Naive B cell (primary cell): Measurements from ENCODE around the gene CBLB. TPM values are rescaled to one million over a fixed set of nuclear protein-coding genes. Genes with fewer than 3 reads are reported as not detected.

Experiments used
- ATAC-seq, 2 donors: fragments of 150-1000 bp; cut with Tn5 transposase; 2 replicates each; pipeline ENCODE4 v1.10.0; 2021; ENCODE audit warnings: low read depth in 2 of 2, mild to moderate bottlenecking in 2 of 2, moderate library complexity in 2 of 2
- DNase-seq: peaks from one replicate; pipeline ENCODE4 v3.0.0; 2022
- H3K27ac Mint-ChIP-seq, 6 donors: one replicate each; pipeline ENCODE4 v1.8.0; 2020 to 2022; ENCODE audit warnings: mild to moderate bottlenecking in 6 of 6, mixed read lengths in 6 of 6, moderate library complexity in 5 of 6, inconsistent platforms in 2 of 6
- H3K27me3 Mint-ChIP-seq, 3 donors: one replicate each; pipeline ENCODE4 v1.8.0; 2021 to 2022; ENCODE audit warnings: mixed read lengths in 3 of 3, mild to moderate bottlenecking in 1 of 3
- H3K36me3 Mint-ChIP-seq, 2 donors: one replicate each; pipeline ENCODE4 v1.8.0; 2020 to 2022; ENCODE audit warnings: mixed read lengths in 2 of 2, inconsistent platforms in 1 of 2, mild to moderate bottlenecking in 1 of 2
- H3K4me1 Mint-ChIP-seq, 3 donors: one replicate each; pipeline ENCODE4 v1.8.0; 2020 to 2022; ENCODE audit warnings: mixed read lengths in 3 of 3, inconsistent platforms in 1 of 3, mild to moderate bottlenecking in 1 of 3, moderate library complexity in 1 of 3
- H3K4me3 Mint-ChIP-seq, 8 donors: one replicate each; pipeline ENCODE4 v1.8.0; 2020 to 2022; ENCODE audit warnings: mild to moderate bottlenecking in 8 of 8, mixed read lengths in 8 of 8, moderate library complexity in 8 of 8, inconsistent platforms in 2 of 8
- H3K9me3 Mint-ChIP-seq, 7 donors: one replicate each; pipeline ENCODE4 v1.8.0; 2020 to 2022; ENCODE audit warnings: mixed read lengths in 7 of 7, mild to moderate bottlenecking in 5 of 7, inconsistent platforms in 2 of 7, moderate library complexity in 1 of 7
- polyA plus RNA-seq, 6 donors: library from polyadenylated mRNA; unstranded; fragments of 300-500 nt; fragmentation: Illumina TruSeq; gene quantifications; one replicate each; pipeline ENCODE4 v1.2.3, GENCODE V29; 2021; ENCODE audit warnings: low read depth in 6 of 6

CBLB gene
- polyA plus RNA-seq, 6 donors from 2014 or later: 20.0 to 33.3 (median 26.7) TPM

DNA sequence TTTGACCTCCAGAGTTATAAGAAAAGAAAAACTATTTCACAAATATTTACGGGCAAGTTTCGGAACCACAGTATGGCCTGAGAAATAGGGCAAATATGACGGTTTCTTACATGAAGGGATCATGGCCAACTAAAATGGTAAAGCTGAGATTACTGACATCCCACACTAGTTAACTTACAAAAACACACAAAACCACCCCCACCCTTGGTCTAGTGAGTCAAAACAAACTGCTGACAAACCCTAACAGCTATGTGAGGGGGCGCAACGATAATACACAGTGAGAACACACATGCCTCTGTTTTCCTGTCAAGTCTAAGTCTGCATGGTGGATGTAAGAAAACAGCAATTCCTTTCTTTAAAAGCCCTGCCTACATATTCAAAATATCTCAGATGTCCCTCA lies 32.3 kb downstream of the CBLB start:
- Mint-ChIP-seq H3K27ac (peak overlapping the region in 3 of 6 donors; percentile 36 to 48 (median 47)), H3K27me3 (peaks cover 0 to 5% (median 0%) of the 10 kb centered on the region in 3 donors), H3K9me3 (peaks cover 0 to 1% (median 0%) of the 10 kb centered on the region in 7 donors), H3K36me3 (peaks cover 12 to 24% of the 10 kb centered on the region in 2 donors), H3K4me1 (peaks cover 52 to 55% (median 53%) of the 10 kb centered on the region in 3 donors), H3K4me3 (peak overlapping the region in 7 of 8 donors; percentile 8 to 77 (median 64))
- DNase-seq: no peak
- no peak for ATAC-seq

DNA sequence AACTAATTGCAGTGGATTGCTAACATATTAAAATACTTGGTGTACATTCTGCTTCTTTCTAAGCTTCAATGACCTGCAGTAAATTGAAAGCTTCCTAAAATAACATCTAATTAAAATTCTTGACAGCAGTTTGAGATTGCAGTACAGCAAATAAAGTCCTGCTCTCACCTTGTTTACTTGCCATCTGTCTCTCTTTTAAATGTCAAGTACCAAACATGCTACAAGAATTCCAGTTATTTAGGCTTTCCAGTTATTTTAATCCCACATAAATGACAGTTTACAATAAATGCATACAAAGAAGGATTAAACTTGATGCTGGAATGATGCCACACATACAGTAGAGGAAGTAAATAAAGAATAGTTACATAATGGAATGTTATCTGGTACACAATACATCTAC lies 33.2 kb downstream of the CBLB start:
- peak overlapping the region in 3 of 8 donors; percentile 2 to 62 (median 4) for H3K4me3 Mint-ChIP-seq
- no peak for DNase-seq

DNA sequence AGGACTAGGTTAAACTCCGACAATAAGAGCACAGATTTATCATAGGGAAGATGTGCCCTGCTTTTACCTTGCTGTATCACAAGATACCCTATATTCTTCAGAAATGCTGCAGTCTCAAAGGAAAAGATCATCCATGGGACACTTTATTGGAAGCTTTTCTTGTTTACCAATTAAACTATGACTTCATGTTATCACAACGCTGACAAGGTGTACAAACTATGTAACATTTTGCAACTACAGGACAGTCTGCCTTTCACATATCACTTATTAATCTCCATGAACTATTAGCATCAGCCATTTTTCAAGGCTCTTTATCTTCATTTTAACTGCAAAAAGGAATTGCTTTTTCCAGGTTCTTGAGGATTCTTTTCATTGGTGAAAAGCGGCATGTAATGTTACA lies 34.0 kb downstream of the CBLB start:
- peaks cover 12 to 16% of the 10 kb centered on the region in 2 donors for H3K36me3 Mint-ChIP-seq
- peaks cover 0 to 5% (median 0%) of the 10 kb centered on the region in 3 donors for H3K27me3 Mint-ChIP-seq
- H3K27ac Mint-ChIP-seq: no peak overlapping the region
- DNase-seq (no peak), ATAC-seq (no peak)
- peaks cover 62 to 73% (median 68%) of the 10 kb centered on the region in 3 donors for H3K4me1 Mint-ChIP-seq
- peaks cover 0 to 1% (median 0%) of the 10 kb centered on the region in 7 donors for H3K9me3 Mint-ChIP-seq
- H3K4me3 Mint-ChIP-seq: peak overlapping the region in 1 of 8 donors; percentile 2

More for the DNA sequence above, 33.2 kb downstream of the CBLB start:
- Mint-ChIP-seq H3K4me1 (peaks cover 61 to 64% (median 62%) of the 10 kb centered on the region in 3 donors), H3K27ac (peak overlapping the region in 1 of 6 donors; percentile 48), H3K27me3 (peaks cover 0 to 5% (median 0%) of the 10 kb centered on the region in 3 donors), H3K9me3 (peaks cover 0 to 1% (median 0%) of the 10 kb centered on the region in 7 donors), H3K36me3 (peaks cover 12 to 24% of the 10 kb centered on the region in 2 donors)
- no peak for ATAC-seq

DNA sequence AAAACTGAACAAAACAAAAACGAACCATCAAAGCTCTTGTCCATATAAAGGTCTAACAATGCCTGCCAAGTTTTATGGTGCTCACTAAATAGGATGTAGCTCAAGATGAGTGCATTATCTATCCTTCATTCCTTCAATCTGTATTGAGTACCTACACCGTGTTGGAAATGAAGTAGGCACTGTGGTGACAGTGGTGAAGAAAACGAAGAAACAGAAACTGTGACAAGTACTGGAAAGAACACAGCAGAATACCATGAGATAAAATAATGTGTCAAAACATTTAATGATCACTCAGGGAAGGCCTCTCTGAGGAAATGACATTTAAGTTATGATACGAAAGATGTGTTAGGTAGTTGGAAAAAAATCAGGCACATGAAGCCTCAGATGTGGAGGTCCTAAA lies 36.2 kb downstream of the CBLB start:
- peak overlapping the region in 1 of 8 donors; percentile 7 for H3K4me3 Mint-ChIP-seq
- peaks cover 0 to 1% (median 0%) of the 10 kb centered on the region in 7 donors for H3K9me3 Mint-ChIP-seq
- peak overlapping the region in 1 of 6 donors; percentile 8 for H3K27ac Mint-ChIP-seq
- peaks cover 0 to 5% (median 0%) of the 10 kb centered on the region in 3 donors for H3K27me3 Mint-ChIP-seq
- peaks cover 10 to 12% of the 10 kb centered on the region in 2 donors for H3K36me3 Mint-ChIP-seq
- DNase-seq (no peak), ATAC-seq (no peak)
- peaks cover 62 to 76% (median 63%) of the 10 kb centered on the region in 3 donors for H3K4me1 Mint-ChIP-seq

DNA sequence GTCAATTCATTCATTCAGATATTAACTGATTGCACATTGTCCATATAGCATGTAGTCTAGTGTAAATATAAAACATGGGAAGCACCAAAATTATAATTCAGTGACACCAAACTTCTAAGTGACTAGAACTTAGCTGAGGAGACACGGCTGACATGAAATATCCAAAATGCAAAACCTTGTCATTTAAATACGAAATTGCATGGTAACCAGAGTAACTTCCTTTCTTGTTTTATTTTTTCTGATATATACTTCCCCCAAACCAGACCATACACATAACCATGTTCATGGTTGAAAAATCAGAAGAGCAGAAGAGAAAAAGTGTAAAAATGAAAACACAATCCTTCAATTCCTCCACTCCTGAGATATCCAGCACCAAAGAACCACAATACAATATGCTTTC lies 38.0 kb downstream of the CBLB start:
- peaks cover 55 to 67% (median 57%) of the 10 kb centered on the region in 3 donors for H3K4me1 Mint-ChIP-seq
- peak; percentile 94 to 95 for ATAC-seq
- H3K36me3 Mint-ChIP-seq: peaks cover 10 to 12% of the 10 kb centered on the region in 2 donors
- peak; percentile 66 for DNase-seq
- H3K27me3 Mint-ChIP-seq: no peaks in the 10 kb centered on the region
- peak overlapping the region; percentile 41 to 93 (median 74) for H3K27ac Mint-ChIP-seq
- H3K4me3 Mint-ChIP-seq: peak overlapping the region; percentile 1 to 88 (median 58)
- peaks cover 0 to 1% (median 0%) of the 10 kb centered on the region in 7 donors for H3K9me3 Mint-ChIP-seq

DNA sequence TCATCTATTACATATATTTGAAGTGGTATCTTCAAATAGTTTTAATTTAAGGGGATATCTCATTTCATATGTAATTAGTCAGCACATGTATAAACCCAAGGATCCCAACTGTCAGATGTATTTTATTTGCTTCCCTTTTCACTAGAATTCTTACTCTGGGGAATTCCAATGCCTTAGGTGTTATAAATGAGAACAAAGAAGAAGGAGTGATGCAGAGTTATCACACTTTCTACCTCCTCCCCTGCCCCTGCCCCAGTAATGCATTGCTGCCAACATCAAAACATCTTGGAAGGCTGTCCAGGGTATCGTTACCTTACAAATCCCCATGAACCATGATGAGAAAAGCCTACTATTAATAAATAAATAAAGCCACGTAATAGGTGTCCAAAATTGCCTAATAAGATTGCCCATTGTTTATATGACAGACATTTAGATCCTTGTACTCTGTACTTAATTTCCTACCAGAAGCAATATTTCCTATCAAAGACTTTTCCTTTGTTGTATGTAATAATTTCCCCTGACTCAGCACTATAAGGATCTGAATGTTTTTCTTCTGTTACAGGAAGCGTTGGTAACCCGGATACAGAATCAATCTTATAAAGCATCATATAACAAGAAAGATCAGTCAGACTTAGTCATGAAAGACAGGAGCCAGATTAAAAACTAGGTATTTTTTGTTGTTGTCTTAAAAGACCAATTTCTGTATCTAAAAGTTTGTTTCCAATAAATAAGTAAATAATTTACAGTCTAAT lies 38.8 kb downstream of the CBLB start:
- H3K4me1 Mint-ChIP-seq: peaks cover 48 to 61% (median 54%) of the 10 kb centered on the region in 3 donors
- peaks cover 10 to 12% of the 10 kb centered on the region in 2 donors for H3K36me3 Mint-ChIP-seq
- H3K9me3 Mint-ChIP-seq: peaks cover 0 to 1% (median 0%) of the 10 kb centered on the region in 7 donors
- H3K27me3 Mint-ChIP-seq: no peaks in the 10 kb centered on the region
- peak overlapping the region in 4 of 6 donors; percentile 14 to 77 (median 70) for H3K27ac Mint-ChIP-seq
- ATAC-seq: no peak
- DNase-seq: no peak
- H3K4me3 Mint-ChIP-seq: peak overlapping the region in 4 of 8 donors; percentile 14 to 74 (median 53)

DNA sequence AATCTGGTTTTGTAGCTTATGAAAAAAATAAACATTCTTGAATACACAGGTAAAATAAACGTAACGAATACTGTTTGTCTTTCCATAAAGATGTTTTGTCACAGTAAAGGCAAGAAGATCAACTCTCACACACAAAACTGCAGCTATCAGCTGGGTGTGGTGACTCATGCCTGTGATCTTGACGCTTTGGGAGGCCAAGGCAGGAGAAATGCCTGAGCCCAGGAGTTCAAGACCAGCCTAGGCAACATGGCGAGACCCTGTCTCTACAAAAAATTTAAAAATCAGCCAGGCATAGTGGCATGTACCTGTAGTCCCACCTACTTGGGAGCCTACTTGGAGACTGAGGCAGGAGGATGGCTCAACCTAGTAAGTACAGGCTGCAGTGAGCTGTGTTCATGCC lies 39.6 kb downstream of the CBLB start:
- Mint-ChIP-seq H3K9me3 (no peaks in the 10 kb centered on the region), H3K36me3 (peaks cover 5 to 10% of the 10 kb centered on the region in 2 donors), H3K4me3 (peak overlapping the region in 2 of 8 donors; percentile 19 to 55), H3K4me1 (peaks cover 47 to 56% (median 51%) of the 10 kb centered on the region in 3 donors), H3K27ac (peak overlapping the region in 3 of 6 donors; percentile 4 to 32 (median 27)), H3K27me3 (no peaks in the 10 kb centered on the region)
- DNase-seq (no peak), ATAC-seq (no peak)

DNA sequence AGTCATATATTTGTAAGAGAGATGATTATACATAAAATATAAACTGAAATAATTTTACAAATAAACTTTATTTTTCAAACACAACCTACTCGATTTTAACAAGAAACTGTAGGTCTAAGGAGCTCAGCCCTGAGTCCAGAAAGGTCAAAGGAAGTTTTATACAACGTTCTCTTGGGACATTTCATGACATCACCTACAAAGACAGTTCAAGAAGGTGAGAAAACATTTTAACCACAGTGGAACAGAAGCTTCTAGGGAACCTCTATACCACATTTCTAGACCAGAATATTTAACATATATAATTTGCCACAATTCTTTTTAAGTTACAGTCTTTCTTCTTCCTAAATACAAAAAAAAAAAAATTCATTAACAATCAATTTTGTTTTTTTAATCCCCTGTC lies 40.1 kb downstream of the CBLB start:
- Mint-ChIP-seq H3K4me1 (peaks cover 51 to 57% (median 55%) of the 10 kb centered on the region in 3 donors), H3K36me3 (peaks cover 10% of the 10 kb centered on the region in 2 donors), H3K27me3 (no peaks in the 10 kb centered on the region), H3K27ac (peak overlapping the region in 1 of 6 donors; percentile 22), H3K4me3 (peak overlapping the region in 2 of 8 donors; percentile 19 to 55), H3K9me3 (no peaks in the 10 kb centered on the region)
- ATAC-seq (peak in 1 of 2 donors; percentile 25), DNase-seq (no peak)

DNA sequence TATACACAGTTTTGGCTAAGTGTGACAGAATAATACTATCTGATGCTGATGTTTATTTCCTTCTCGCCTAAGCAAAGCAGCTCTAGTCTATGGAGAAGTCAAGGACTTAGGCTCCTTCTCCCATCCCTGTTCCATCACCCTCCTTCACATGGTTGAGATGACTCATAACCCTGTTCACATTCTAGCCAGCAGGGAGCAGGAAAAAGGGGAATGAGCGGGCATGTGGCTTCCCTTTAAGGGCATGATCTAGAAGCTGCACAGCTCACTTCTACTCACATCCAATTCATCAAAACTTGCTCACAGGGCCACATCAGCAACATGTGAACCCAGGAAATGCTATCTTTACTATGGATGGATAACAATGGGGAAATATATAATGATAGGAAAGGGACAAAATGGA lies 40.9 kb downstream of the CBLB start:
- H3K36me3 Mint-ChIP-seq: peaks cover 13 to 17% of the 10 kb centered on the region in 2 donors
- H3K9me3 Mint-ChIP-seq: no peaks in the 10 kb centered on the region
- no peak overlapping the region for H3K27ac Mint-ChIP-seq
- peaks cover 57 to 61% (median 60%) of the 10 kb centered on the region in 3 donors for H3K4me1 Mint-ChIP-seq
- no peaks in the 10 kb centered on the region for H3K27me3 Mint-ChIP-seq
- peak overlapping the region in 1 of 8 donors; percentile 47 for H3K4me3 Mint-ChIP-seq
- DNase-seq (no peak), ATAC-seq (no peak)

DNA sequence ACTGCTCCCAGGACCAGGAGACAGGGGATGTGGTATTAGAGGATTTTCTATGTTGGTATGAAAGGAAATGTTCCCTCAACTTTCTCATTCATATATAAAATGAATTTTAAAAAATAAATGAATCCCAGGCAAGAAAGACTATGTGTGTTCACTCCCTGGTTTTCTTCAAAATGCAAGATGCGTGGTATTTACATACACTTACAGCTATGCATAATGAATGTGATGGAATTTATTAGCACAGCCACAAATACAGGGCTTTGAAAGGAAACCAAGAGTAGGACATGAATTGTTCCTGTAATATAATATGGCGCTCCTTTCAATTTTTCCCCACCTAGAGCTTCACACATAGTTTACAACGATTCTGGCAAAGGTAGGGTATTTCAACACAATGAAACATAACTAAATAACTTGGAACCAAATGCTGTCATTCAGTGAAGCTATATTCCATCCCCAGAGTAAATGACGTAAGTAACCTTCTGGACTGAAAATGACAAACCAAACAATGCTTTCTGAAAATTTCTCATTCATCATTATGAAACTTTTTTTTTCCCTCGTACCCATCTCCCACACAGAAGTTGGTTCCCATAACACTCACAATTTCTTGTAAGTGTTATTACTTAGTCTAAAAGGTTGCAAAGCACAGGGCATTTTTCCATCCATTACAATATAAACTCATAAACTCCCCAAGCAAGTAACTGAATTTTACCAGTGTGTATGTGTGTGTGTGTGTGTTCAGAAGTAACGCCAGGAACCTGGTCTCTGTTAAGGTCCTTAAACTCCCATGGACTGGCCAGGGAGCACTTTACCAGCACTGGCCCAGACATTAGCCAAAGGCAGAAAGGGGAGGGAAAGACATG lies 41.8 kb downstream of the CBLB start:
- H3K9me3 Mint-ChIP-seq: no peaks in the 10 kb centered on the region
- H3K27ac Mint-ChIP-seq: peak overlapping the region in 2 of 6 donors; percentile 37 to 88
- H3K4me1 Mint-ChIP-seq: peaks cover 54 to 63% (median 59%) of the 10 kb centered on the region in 3 donors
- peak overlapping the region in 1 of 8 donors; percentile 45 for H3K4me3 Mint-ChIP-seq
- DNase-seq: no peak
- peaks cover 14 to 21% of the 10 kb centered on the region in 2 donors for H3K36me3 Mint-ChIP-seq
- ATAC-seq: no peak
- H3K27me3 Mint-ChIP-seq: no peaks in the 10 kb centered on the region

DNA sequence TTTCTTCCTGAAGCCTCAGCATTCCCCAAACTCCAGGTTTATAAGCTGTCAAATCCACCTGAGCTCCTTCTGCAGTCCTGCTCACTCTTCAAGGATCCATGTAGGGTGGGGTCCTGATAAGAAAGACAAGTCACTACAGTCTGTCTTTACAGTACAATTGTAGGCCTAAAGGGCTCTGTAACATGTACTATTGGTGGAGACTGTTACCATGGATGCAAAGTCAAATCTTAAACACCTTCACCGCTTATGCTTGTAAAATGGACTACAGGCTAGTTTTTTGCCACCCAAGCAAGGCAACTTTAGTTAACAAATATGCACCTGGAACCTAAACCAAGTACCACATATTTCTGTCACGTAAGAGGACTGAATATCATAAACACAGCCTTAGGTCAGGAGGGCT lies 44.7 kb downstream of the CBLB start:
- DNase-seq (no peak), ATAC-seq (no peak)
- peak overlapping the region in 3 of 6 donors; percentile 9 to 84 (median 21) for H3K27ac Mint-ChIP-seq
- no peaks in the 10 kb centered on the region for H3K9me3 Mint-ChIP-seq
- H3K36me3 Mint-ChIP-seq: peaks cover 18 to 21% of the 10 kb centered on the region in 2 donors
- H3K4me1 Mint-ChIP-seq: peaks cover 46 to 57% (median 53%) of the 10 kb centered on the region in 3 donors
- H3K27me3 Mint-ChIP-seq: no peaks in the 10 kb centered on the region
- peak overlapping the region in 1 of 8 donors; percentile 3 for H3K4me3 Mint-ChIP-seq

DNA sequence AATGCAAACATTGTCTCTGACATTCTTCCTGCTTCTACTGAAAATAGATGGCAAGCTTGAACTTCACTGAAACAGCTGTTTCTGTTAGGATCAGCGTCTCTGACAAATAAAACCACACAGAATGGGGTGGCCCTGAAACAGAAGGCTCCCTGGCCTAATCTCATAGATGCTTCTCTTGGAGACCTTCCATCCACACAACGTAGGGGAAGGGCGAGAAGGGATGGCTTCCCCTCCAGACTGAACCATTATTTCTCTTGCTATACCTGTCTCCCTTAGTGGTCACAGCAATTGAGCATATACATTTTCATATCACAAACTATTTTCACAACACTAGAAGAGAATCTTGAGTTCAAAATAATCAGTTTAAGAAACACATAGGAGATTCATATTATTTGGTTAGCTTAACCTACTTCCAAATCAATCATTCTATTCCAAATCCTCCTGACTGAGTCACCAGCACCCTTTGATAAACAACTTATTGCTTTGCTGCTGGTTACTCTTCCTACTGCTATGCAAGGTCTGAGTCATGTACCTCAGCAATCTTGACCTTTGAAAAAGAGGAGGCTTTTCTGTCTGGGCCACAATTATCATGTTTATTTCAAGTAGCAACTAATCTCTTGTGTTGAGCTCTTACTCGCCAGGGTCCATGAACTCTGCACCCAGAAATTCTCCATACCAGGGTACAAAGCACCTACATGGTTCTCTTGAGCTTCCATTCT lies 45.5 kb downstream of the CBLB start:
- Mint-ChIP-seq H3K36me3 (peaks cover 18 to 21% of the 10 kb centered on the region in 2 donors), H3K27ac (peak overlapping the region in 5 of 6 donors; percentile 12 to 84 (median 21)), H3K4me3 (peak overlapping the region in 2 of 8 donors; percentile 17 to 48), H3K9me3 (no peaks in the 10 kb centered on the region), H3K4me1 (peaks cover 45 to 60% (median 49%) of the 10 kb centered on the region in 3 donors), H3K27me3 (no peaks in the 10 kb centered on the region)
- ATAC-seq: no peak
- DNase-seq: no peak
